ENCODE data around the gene CHI3L1. TPM values are rescaled to one million over a fixed set of nuclear protein-coding genes. Genes with fewer than 3 reads are reported as not detected.
A peak's percentile ranks its signal among the peaks of the same experiment; 100 is the strongest.

The CHI3L1 gene
- total RNA-seq, 1 donor from 2014 or later: 85.1 TPM

GRCh38 chr1:203153989-203154821 is 32.3 kb downstream of the CHI3L1 start:
- H3K4me1 ChIP-seq: peaks cover 18% of the 10 kb centered on the region
- ATAC-seq: peak; percentile 69
- intact Hi-C loops (cut with DNase I): no loop called here
- H3K4me3 ChIP-seq: no peak overlapping the region
- no peaks in the 10 kb centered on the region for H3K27me3 ChIP-seq
- H3K27ac ChIP-seq: no peak overlapping the region
- H3K36me3 ChIP-seq: no peaks in the 10 kb centered on the region
- DNase-seq: no peak
- TF ChIP-seq CTCF (IDR thresholded peaks at IDR 0.05): no peak
- H3K9me3 ChIP-seq: no peaks in the 10 kb centered on the region

- intact Hi-C loops (cut with DNase I): no loop called here
- H3K4me1 ChIP-seq: peaks cover 18% of the 10 kb centered on the region
- no peaks in the 10 kb centered on the region for H3K9me3 ChIP-seq
- ATAC-seq: peak; percentile 33
- H3K36me3 ChIP-seq: no peaks in the 10 kb centered on the region
- no peak for DNase-seq
- H3K27me3 ChIP-seq: no peaks in the 10 kb centered on the region
- no peak overlapping the region for H3K4me3 ChIP-seq
- H3K27ac ChIP-seq: no peak overlapping the region
- no peak for TF ChIP-seq CTCF (IDR thresholded peaks at IDR 0.05)
Observed at GRCh38 chr1:203153051-203153988, 33.2 kb downstream of the CHI3L1 start.

GRCh38 chr1:203152158-203153034 is 34.1 kb downstream of the CHI3L1 start:
- peaks cover 18% of the 10 kb centered on the region for H3K4me1 ChIP-seq
- H3K27ac ChIP-seq: no peak overlapping the region
- TF ChIP-seq CTCF (IDR thresholded peaks at IDR 0.05): no peak
- no peaks in the 10 kb centered on the region for H3K9me3 ChIP-seq
- ATAC-seq (no peak), DNase-seq (no peak)
- no peaks in the 10 kb centered on the region for H3K36me3 ChIP-seq
- H3K4me3 ChIP-seq: no peak overlapping the region
- intact Hi-C loops (cut with DNase I): no loop called here
- no peaks in the 10 kb centered on the region for H3K27me3 ChIP-seq

GRCh38 chr1:203151362-203152157 is 34.9 kb downstream of the CHI3L1 start:
- DNase-seq (no peak), ATAC-seq (no peak)
- no peak overlapping the region for H3K4me3 ChIP-seq
- intact Hi-C loops (cut with DNase I): no loop called here
- H3K36me3 ChIP-seq: no peaks in the 10 kb centered on the region
- no peak overlapping the region for H3K27ac ChIP-seq
- H3K9me3 ChIP-seq: no peaks in the 10 kb centered on the region
- peaks cover 18% of the 10 kb centered on the region for H3K4me1 ChIP-seq
- no peak for TF ChIP-seq CTCF (IDR thresholded peaks at IDR 0.05)
- H3K27me3 ChIP-seq: no peaks in the 10 kb centered on the region

Data from upper lobe of right lung (tissue), 1 donor.